HUES6 (cell line): ENCODE measurements around the gene TMEM208.

Experiments used
- H3K27ac ChIP-seq: 2 replicates; pipeline ENCODE4 v1.7.0; 2013; ENCODE audit warnings: low read depth, mild to moderate bottlenecking, low read length, inconsistent platforms
- H3K27me3 ChIP-seq: 2 replicates; pipeline ENCODE4 v1.6.1; 2013; ENCODE audit warnings: low read length; ENCODE audit not compliant: control insufficient read depth, insufficient read depth
- H3K36me3 ChIP-seq: 2 replicates; pipeline ENCODE4 v1.6.1; 2013; ENCODE audit warnings: low read length; ENCODE audit not compliant: control insufficient read depth, insufficient read depth
- H3K4me1 ChIP-seq: 2 replicates; pipeline ENCODE4 v1.6.1; 2013; ENCODE audit warnings: low read length; ENCODE audit not compliant: control insufficient read depth, insufficient read depth
- H3K4me3 ChIP-seq: 2 replicates; pipeline ENCODE4 v1.5.1; 2013; ENCODE audit warnings: low read depth, low read length
- H3K9ac ChIP-seq: one replicate; pipeline ENCODE4 v1.6.1; 2013; ENCODE audit warnings: mild to moderate bottlenecking, low read length
- H3K9me3 ChIP-seq: 2 replicates; pipeline ENCODE4 v1.6.1; 2013; ENCODE audit warnings: low read depth, low read length; ENCODE audit not compliant: control insufficient read depth, insufficient read depth

The TMEM208 gene

GRCh38 chr16:67210069-67210937, 16.6 kb upstream of the TMEM208 start:
- no peak overlapping the region for H3K27ac ChIP-seq
- H3K27me3 ChIP-seq: peaks cover 6% of the 10 kb centered on the region; the same call in 1 of the 2 replicates
- H3K9me3 ChIP-seq: no peaks in the 10 kb centered on the region
- H3K9ac ChIP-seq: no peak overlapping the region
- H3K4me1 ChIP-seq: peaks cover 13% of the 10 kb centered on the region
- no peaks in the 10 kb centered on the region for H3K36me3 ChIP-seq
- no peak overlapping the region for H3K4me3 ChIP-seq

- Histone ChIP-seq H3K36me3 (no peaks in the 10 kb centered on the region), H3K27ac (no peak overlapping the region), H3K27me3 (peaks cover 14% of the 10 kb centered on the region; the same call in 1 of the 2 replicates), H3K4me3 (no peak overlapping the region), H3K9ac (no peak overlapping the region), H3K4me1 (peaks cover 10% of the 10 kb centered on the region), H3K9me3 (no peaks in the 10 kb centered on the region)
These were observed 15.3 kb upstream of the TMEM208 start for GRCh38 chr16:67211674-67212073.

- Histone ChIP-seq H3K4me1 (no peaks in the 10 kb centered on the region; the same call in 1 of the 2 replicates), H3K36me3 (no peaks in the 10 kb centered on the region), H3K27ac (no peak overlapping the region), H3K9ac (no peak overlapping the region), H3K9me3 (no peaks in the 10 kb centered on the region), H3K4me3 (no peak overlapping the region), H3K27me3 (peaks cover 17% of the 10 kb centered on the region; the same call in 1 of the 2 replicates)
These were observed 14.2 kb upstream of the TMEM208 start for GRCh38 chr16:67212766-67213165.

- no peak overlapping the region for H3K27ac ChIP-seq
- no peak overlapping the region for H3K4me3 ChIP-seq
- H3K9me3 ChIP-seq: no peaks in the 10 kb centered on the region
- H3K9ac ChIP-seq: no peak overlapping the region
- no peaks in the 10 kb centered on the region; the same call in 1 of the 2 replicates for H3K4me1 ChIP-seq
- peaks cover 17% of the 10 kb centered on the region; the same call in 1 of the 2 replicates for H3K27me3 ChIP-seq
- no peaks in the 10 kb centered on the region for H3K36me3 ChIP-seq
These were observed 13.5 kb upstream of the TMEM208 start for GRCh38 chr16:67213197-67214019.

GRCh38 chr16:67215706-67216105, 11.2 kb upstream of the TMEM208 start:
- H3K4me1 ChIP-seq: no peaks in the 10 kb centered on the region; the same call in 1 of the 2 replicates
- no peak overlapping the region for H3K9ac ChIP-seq
- peaks cover 17% of the 10 kb centered on the region; the same call in 1 of the 2 replicates for H3K27me3 ChIP-seq
- no peaks in the 10 kb centered on the region for H3K36me3 ChIP-seq
- H3K9me3 ChIP-seq: no peaks in the 10 kb centered on the region
- H3K27ac ChIP-seq: no peak overlapping the region
- no peak overlapping the region for H3K4me3 ChIP-seq

- Histone ChIP-seq H3K27ac (no peak overlapping the region), H3K9ac (no peak overlapping the region)
These were observed 10.1 kb upstream of the TMEM208 start for GRCh38 chr16:67216612-67217490.

GRCh38 chr16:67223992-67224391, 2.9 kb upstream of the TMEM208 start:
- no peaks in the 10 kb centered on the region for H3K9me3 ChIP-seq
- H3K27me3 ChIP-seq: no peaks in the 10 kb centered on the region
- H3K36me3 ChIP-seq: peaks cover 10% of the 10 kb centered on the region
- no peak overlapping the region for H3K4me3 ChIP-seq
- 0 out of 2 replicates have a peak, but pooled peaks cover 2% of the 10 kb centered on the region for H3K4me1 ChIP-seq
- no peak overlapping the region for H3K9ac ChIP-seq
- H3K27ac ChIP-seq: no peak overlapping the region

More at GRCh38 chr16:67216612-67217490, 10.1 kb upstream of the TMEM208 start:
- no peak overlapping the region for H3K4me3 ChIP-seq
- H3K9me3 ChIP-seq: no peaks in the 10 kb centered on the region
- peaks cover 17% of the 10 kb centered on the region; the same call in 1 of the 2 replicates for H3K27me3 ChIP-seq
- H3K36me3 ChIP-seq: no peaks in the 10 kb centered on the region
- H3K4me1 ChIP-seq: no peaks in the 10 kb centered on the region; the same call in 1 of the 2 replicates

GRCh38 chr16:67226295-67226803, 581 bp upstream of the TMEM208 start:
- no peak overlapping the region for H3K27ac ChIP-seq
- peak overlapping the region; percentile 98 for H3K4me3 ChIP-seq
- H3K4me1 ChIP-seq: 0 out of 2 replicates have a peak, but pooled peaks cover 2% of the 10 kb centered on the region
- H3K27me3 ChIP-seq: no peaks in the 10 kb centered on the region
- H3K36me3 ChIP-seq: peaks cover 34% of the 10 kb centered on the region
- H3K9ac ChIP-seq: peak overlapping the region; percentile 66
- H3K9me3 ChIP-seq: no peaks in the 10 kb centered on the region

GRCh38 chr16:67227567-67227921, 614 bp downstream of the TMEM208 start:
- H3K27ac ChIP-seq: peak overlapping the region; percentile 70; the same call in 1 of the 2 replicates

More at GRCh38 chr16:67227567-67227921, 614 bp downstream of the TMEM208 start:
- peak overlapping the region; percentile 83 for H3K9ac ChIP-seq
- H3K9me3 ChIP-seq: no peaks in the 10 kb centered on the region
- no peaks in the 10 kb centered on the region for H3K27me3 ChIP-seq
- H3K4me3 ChIP-seq: peak overlapping the region; percentile 98
- H3K36me3 ChIP-seq: peaks cover 41% of the 10 kb centered on the region
- H3K4me1 ChIP-seq: 0 out of 2 replicates have a peak, but pooled peaks cover 2% of the 10 kb centered on the region
